ENCODE measurements around the gene DCAF4.
A peak's percentile ranks its signal among the peaks of the same experiment; 100 is the strongest.

Gene DCAF4

DNA sequence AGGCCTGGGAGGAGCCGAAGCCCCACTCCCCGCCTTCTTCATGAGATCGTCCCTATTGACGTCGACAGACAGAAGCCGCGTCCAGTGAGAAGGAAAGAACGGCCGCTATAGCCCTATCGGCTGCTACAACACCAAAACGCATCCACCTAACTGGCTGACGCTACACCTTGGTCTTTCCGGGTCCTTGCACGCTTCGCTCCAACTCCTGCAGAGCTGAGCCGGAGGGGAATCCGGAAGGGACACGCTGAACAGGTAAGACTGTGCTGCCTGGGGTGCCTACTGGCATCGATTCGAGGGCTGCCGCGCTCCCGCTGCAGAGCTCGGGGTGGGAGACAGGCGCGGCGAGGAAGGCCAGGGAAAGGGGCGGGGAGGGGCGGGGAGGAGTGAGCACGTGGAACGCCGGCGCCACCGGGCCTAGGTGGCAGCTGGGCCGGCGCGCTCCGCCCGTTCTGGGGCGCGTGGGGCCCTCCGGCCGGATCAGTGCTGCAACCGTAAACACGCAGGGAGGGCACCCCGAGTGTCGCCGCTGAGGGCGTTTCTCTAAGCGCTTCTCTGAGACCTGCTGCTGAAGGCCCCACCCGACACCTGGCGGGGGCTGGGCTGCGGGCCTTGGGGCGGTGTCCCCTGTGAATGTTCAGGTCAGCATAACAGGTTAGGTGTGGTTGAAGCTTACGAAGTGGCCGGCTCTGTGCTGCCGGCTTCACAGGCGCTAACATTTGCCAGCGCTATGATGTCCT is at the start of gene DCAF4:
Gene DCAF4 (plus strand): TSS at position 173 of the 737 bp plus-strand sequence. CDS start 11,515 bp downstream, outside the sequence.
- DNase-seq (ENCODE audit: low spot score): peak; percentile 95

DNA sequence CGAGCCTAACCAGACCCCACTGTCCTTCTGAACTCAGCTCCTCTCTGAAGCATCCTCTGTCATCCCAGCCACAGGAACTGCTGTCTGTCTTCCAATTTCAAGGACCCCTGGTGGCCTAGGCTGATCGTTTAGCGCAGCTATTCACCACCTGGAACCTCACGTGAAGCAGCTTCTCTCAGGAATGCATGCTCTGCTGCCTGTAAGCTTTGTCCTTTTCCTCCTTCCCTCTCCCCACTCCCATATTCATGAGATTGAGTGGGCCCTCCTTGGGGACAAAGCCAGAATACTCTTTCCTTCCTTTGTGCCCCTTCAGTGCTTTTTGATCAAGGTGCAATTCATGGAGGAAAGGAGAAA is 49.6 kb upstream of the DCAF4 start:
- no peak for DNase-seq (ENCODE audit: low spot score)

- DNase-seq (ENCODE audit: low spot score): no peak
These were observed 47.5 kb upstream of the DCAF4 start for GRCh38 chr14:72878746-72879145.

DNA sequence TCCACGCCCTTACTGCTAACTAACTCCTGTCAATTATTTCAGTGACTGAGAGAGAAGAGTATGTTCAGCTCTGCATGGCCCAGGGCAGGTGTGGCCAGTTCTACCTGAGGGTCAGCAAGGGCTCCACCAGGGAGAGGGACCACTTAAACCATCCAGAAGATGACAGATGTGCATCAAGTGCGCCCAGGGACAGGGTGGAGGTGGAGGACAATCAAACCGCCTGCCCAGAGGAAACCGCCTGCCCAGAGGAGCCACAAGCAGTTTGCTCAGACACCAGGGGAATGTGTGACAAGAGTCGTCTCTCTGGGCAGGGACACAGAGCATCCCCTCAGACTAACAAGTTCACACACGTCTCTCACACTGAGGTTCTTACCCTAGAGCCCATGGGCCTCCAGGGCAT is 46.8 kb upstream of the DCAF4 start:
- DNase-seq (ENCODE audit: low spot score): no peak

DNA sequence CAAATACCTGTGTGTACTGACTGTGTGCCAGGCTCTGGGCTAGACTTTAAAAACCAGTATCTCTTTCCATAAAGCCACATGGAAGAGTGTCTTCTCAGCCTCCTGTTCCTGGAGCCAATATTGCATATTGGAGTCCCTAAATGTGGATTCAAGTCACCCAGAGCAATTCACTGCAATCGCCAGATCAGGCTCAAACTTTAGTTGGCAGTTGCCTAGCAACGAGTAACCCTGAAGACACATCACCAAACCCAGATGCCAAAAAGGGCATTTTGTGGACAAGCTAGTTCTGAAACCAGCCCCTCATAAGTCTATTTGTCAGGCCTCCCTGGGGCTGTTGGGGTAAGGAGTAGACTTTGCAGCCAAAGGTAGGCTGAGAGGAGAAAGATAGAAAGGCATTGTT is 46.1 kb upstream of the DCAF4 start:
- DNase-seq (ENCODE audit: low spot score): no peak

- no peak for DNase-seq (ENCODE audit: low spot score)
These were observed 45.4 kb upstream of the DCAF4 start for GRCh38 chr14:72880820-72881219.

- DNase-seq (ENCODE audit: low spot score): no peak
These were observed 44.7 kb upstream of the DCAF4 start for GRCh38 chr14:72881543-72881942.

DNA sequence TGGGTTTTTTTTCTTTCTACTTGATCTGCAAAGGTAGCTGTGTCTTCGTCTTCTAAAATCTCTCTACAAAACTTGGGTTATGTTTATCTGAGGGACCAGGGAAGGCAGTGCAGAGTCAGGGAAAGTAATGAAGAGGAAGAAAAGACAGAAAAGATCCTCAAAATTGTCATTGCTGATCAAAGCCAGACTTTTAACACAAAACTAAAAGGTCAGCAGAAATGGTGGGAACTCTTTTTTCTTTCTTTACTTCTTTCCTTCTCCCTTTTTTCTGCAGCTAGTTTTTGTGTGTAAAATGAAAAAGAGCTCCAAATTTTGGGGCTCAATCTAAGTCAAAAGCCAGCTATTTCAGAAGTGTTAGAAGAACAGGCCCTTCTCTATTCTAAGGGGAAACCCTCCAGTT is 44.2 kb upstream of the DCAF4 start:
- DNase-seq (ENCODE audit: low spot score): no peak

GRCh38 chr14:72882463-72882862 is 43.8 kb upstream of the DCAF4 start:
- DNase-seq (ENCODE audit: low spot score): no peak

DNA sequence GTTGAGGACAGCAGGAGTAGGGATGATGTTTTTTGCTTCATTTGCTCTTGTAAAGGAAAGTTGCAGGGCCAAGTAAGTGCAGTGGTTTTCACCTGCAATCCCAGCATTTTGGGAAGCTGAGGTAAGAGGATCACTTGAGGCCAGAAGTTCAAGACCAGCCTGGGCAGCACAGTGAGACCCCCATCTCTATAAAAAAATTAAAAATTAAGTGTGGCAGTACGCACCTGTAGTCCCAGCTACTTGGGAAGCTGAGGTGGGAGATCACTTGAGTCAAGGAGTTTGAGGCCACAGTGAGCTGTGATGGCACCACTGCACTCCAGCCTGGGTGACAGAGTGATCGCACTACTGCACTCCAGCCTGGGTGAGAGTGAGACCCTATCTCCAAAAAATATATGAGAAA is 43.2 kb upstream of the DCAF4 start:
- DNase-seq (ENCODE audit: low spot score): no peak

- peak; percentile 94 for DNase-seq (ENCODE audit: low spot score)
These were observed 42.3 kb upstream of the DCAF4 start for GRCh38 chr14:72883961-72884360.

- DNase-seq (ENCODE audit: low spot score): no peak
These were observed 41.9 kb upstream of the DCAF4 start for GRCh38 chr14:72884386-72884785.

GRCh38 chr14:72887514-72887913 is 38.8 kb upstream of the DCAF4 start:
- DNase-seq (ENCODE audit: low spot score): no peak

DNA sequence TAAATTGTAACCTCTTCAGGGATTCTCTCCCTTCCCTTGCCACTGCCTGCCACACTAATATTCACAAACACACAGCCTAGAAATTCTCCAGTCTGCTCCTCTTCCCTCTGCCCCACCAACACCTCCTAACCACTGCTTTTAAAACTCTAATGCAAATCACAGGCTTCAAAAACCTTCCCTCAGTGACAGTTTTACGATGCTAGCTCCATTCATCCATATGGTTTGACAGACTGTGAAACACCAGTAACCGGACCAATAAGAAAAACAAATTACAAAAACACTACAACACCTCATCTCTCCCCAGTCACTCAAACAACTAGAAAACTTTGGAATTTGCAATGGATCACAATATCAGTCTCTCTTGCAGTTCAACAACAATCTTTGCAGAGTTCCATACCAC is 38.1 kb upstream of the DCAF4 start:
- no peak for DNase-seq (ENCODE audit: low spot score)

- DNase-seq (ENCODE audit: low spot score): no peak
These were observed 37.5 kb upstream of the DCAF4 start for GRCh38 chr14:72888636-72889201.

- DNase-seq (ENCODE audit: low spot score): no peak
These were observed 36.9 kb upstream of the DCAF4 start for GRCh38 chr14:72889366-72889765.

GRCh38 chr14:72891666-72892102 is 34.6 kb upstream of the DCAF4 start:
- no peak for DNase-seq (ENCODE audit: low spot score)

DNA sequence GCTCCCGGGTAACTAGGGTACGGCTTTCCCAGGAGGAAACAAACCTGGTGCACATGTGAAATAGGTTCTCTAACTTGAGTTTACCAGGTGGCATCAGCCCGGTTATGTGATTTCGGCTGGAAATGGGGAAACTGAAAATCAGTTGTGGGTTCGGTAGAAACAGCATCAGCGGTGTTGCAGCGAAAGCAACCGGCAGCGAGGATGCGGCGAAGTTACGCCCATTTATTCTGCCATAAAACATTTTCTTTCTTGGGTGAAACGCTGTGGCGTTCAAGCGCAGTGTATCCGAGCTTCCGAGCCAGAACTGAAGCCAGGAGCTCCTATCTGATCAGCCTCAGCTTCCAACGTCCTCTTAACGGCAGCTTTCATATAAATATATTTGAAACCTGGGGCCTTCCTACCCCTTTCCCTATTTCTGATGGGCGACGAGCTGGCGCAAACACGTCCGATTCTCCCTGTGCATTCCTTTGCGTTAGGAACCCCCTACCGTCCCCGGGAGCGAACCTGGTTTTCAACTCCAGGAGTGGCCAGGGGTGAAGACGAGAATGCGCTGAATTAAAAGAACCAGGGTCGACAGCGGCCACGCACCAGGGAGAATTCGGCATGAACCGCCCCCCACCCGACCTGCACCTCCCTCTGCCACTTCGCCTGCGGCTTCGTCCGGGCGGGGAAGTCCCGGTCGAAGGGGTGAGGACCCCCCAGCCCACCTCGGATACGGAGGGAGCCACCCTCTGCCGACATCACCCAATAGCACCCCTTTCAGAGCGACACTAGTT is 34.0 kb upstream of the DCAF4 start:
- peak; percentile 40 for DNase-seq (ENCODE audit: low spot score)

DNA sequence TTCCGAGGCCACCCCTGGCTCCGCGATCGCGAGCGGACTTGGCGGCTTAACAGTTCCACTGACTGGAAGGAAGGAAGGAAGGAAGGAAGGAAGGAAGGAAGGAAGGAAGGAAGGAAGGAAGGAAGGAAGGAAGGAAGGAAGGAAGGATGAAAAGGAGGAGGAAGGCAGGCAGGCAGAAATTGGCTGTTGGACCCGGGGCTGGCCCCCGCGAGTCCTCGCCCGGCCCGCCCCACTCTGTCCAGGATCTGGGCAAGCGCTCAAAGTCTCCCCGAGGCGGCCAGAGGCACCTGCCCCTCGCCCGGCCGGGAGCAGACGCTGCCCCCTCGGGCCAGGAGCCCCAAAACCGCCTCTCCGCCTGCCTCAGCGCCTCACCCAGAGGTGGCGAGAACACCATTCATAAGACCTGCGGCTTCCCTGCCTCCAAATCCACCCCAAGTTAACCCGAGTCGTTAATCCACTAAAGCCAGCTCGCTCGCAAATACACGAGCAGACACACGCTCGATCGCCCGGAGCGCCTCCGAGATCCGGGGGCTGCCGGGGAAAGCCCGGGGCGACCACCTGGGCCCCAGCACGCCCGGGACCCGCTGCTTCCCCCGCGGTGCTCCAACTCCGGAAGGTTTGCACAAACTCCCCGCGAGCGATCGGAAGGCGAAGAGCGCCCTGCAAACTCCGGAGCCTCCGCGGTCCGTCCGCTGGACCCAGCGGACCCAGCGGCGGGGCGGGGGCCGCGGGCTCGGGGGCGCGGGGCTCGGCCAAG is 33.2 kb upstream of the DCAF4 start:
- DNase-seq (ENCODE audit: low spot score): peak; percentile 26

DNA sequence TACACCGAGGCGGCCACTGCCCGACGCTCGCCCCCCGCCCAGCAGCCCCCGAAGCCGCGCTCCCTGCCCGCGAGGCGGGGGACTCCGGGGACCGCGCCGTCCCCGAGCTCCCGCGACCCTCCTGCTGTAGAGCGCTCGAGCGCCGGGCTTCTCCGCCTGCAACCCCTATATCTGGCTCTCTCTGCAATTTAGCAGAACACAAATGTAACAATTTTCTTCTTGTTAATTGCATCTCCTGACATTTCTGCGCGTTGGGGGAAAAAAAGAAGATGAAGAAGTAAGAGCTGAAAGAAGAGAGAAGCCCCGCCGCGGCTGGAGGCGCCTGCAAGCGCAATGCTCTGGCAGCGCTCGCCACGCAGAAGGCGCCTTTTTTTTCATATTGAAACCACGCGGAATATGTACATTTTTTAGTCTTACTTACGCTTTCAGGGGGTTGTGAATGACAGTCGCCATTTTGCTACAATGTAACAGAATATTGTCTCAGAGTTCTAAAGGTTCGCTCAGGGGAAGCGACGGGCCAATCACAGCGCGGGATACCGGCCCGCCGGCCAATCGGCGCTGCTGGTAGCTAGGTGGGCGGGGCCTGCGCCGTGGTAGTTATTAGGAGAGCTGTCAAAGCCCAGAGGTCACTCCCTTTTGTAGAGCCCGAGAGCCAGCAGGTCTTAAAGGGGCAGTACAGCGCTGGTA is 32.5 kb upstream of the DCAF4 start, which contains the start of gene DPF3:
Gene DPF3 (minus strand): TSS at position 466 of the 687 bp plus-strand sequence. CDS start 13 bp downstream, at position 453.
- DNase-seq (ENCODE audit: low spot score): peak; percentile 95

GRCh38 chr14:72894323-72894622 is 32.0 kb upstream of the DCAF4 start:
- peak; percentile 38 for DNase-seq (ENCODE audit: low spot score)
